Measurements from ENCODE around the gene METTL9.

GRCh38 chr16:21634216-21634615, 34.8 kb downstream of the METTL9 start:
- no peak for TF ChIP-seq CTCF (IDR thresholded peaks at IDR 0.05)
- peak in 1 of 2 donors; percentile 31 for TF ChIP-seq POLR2A (IDR thresholded peaks at IDR 0.05)
